Caco-2 (cell line): ENCODE measurements around the gene MYL6. TPM values are rescaled to one million over a fixed set of nuclear protein-coding genes. Genes with fewer than 3 reads are reported as not detected.
A peak's percentile ranks its signal among the peaks of the same experiment; 100 is the strongest.

Experiments
- BruUV-seq: library from RNA; stranded (reverse); fragments of 400-500 nt; replicated peaks from 2 replicates; lab custom pipeline; 2021; lab: Mats Ljungman, UMichigan
- CTCF ChIA-PET: fragments of 300-600 bp; sonication (Branson Sonifier 250); formaldehyde crosslinking; loops from one replicate; lab custom pipeline; 2022; ENCODE audit warnings: antibody characterized with exemption; lab: Charles Lee
- POLR2A ChIA-PET: fragments of 300-600 bp; sonication (Branson Sonifier 250); formaldehyde crosslinking; loops from one replicate; lab custom pipeline; 2022; ENCODE audit warnings: antibody characterized with exemption; lab: Charles Lee
- DNase-seq, 2 experiments: peaks; one replicate each; pipeline versions ENCODE4 v3.0.0 to v3.0.0-alpha.2; 2020 to 2022
- H3K27me3 ChIP-seq: replicated peaks from 2 replicates; pipeline ENCODE4 v1.6.0; 2011; ENCODE audit warnings: low read length; ENCODE audit not compliant: control insufficient read depth, insufficient read depth
- H3K36me3 ChIP-seq: 2 replicates; pipeline ENCODE4 v1.5.1; 2011; ENCODE audit warnings: low read length; ENCODE audit not compliant: control insufficient read depth, insufficient read depth
- H3K4me1 ChIP-seq: fragments of 250-450 bp; sonication (Bioruptor Pico); 2 replicates; pipeline ENCODE4 v1.5.1; 2020; ENCODE audit warnings: mild to moderate bottlenecking
- H3K4me3 ChIP-seq: 2 replicates; pipeline ENCODE4 v1.5.1; 2011; ENCODE audit warnings: low read depth, mild to moderate bottlenecking, control low read depth, low read length
- H3K9me3 ChIP-seq: fragments of 250-450 bp; sonication (Bioruptor Pico); 2 replicates; pipeline ENCODE4 v1.5.1; 2020; ENCODE audit warnings: mild to moderate bottlenecking, moderate library complexity
- H3K27ac Mint-ChIP-seq: one replicate; pipeline ENCODE4 v1.8.0; 2022; ENCODE audit warnings: mixed read lengths; ENCODE audit not compliant: unreplicated experiment
- H3K27me3 Mint-ChIP-seq: one replicate; pipeline ENCODE4 v1.8.0; 2022; ENCODE audit warnings: mixed read lengths; ENCODE audit not compliant: insufficient read depth, unreplicated experiment
- H3K36me3 Mint-ChIP-seq: one replicate; pipeline ENCODE4 v1.8.0; 2022; ENCODE audit warnings: mild to moderate bottlenecking, mixed read lengths; ENCODE audit not compliant: insufficient read depth, unreplicated experiment
- H3K4me1 Mint-ChIP-seq: one replicate; pipeline ENCODE4 v1.8.0; 2022; ENCODE audit warnings: low read depth, mixed read lengths; ENCODE audit not compliant: unreplicated experiment
- H3K4me3 Mint-ChIP-seq: one replicate; pipeline ENCODE4 v1.8.0; 2022; ENCODE audit warnings: mild to moderate bottlenecking, moderate library complexity, mixed read lengths; ENCODE audit not compliant: unreplicated experiment
- H3K9me3 Mint-ChIP-seq: one replicate; pipeline ENCODE4 v1.8.0; 2022; ENCODE audit warnings: mixed read lengths; ENCODE audit not compliant: unreplicated experiment
- intact Hi-C: fragments of 100-400 bp; cut with micrococcal nuclease; formaldehyde crosslinking; loops from one replicate; pipeline ENCODE4 v1.10.0; 2022; ENCODE audit not compliant: unreplicated experiment
- total RNA-seq: library from RNA; stranded (reverse); gene quantifications from 2 replicates; pipeline ENCODE4 v1.2.3, GENCODE V29; 2022
- TF ChIP-seq, protein P1 (sequence below), 2 experiments: fragments of 200-600 bp in 1 of 2; IDR thresholded peaks; 1 replicate in 1 of 2; 2 replicates in 1 of 2; pipeline versions ENCODE4 v1.5.1 to v1.8.0; 2011 to 2022; ENCODE audit warnings: antibody characterized with exemption in 1 of 2, control low read depth in 1 of 2, inconsistent platforms in 1 of 2, low read depth in 1 of 2, low read length in 1 of 2, mild to moderate bottlenecking in 1 of 2, moderate library complexity in 1 of 2; ENCODE audit not compliant: insufficient read depth in 1 of 2, severe bottlenecking in 1 of 2, unreplicated experiment in 1 of 2

Gene MYL6
- total RNA-seq, 1 experiment from 2014 or later, result 960 TPM

GRCh38 chr12:56127485-56127887 lies 30.7 kb upstream of the MYL6 start:
- BruUV-seq, result TSS peak; percentile 98
- peaks cover 29% of the 10 kb centered on the region for H3K4me1 ChIP-seq

DNA sequence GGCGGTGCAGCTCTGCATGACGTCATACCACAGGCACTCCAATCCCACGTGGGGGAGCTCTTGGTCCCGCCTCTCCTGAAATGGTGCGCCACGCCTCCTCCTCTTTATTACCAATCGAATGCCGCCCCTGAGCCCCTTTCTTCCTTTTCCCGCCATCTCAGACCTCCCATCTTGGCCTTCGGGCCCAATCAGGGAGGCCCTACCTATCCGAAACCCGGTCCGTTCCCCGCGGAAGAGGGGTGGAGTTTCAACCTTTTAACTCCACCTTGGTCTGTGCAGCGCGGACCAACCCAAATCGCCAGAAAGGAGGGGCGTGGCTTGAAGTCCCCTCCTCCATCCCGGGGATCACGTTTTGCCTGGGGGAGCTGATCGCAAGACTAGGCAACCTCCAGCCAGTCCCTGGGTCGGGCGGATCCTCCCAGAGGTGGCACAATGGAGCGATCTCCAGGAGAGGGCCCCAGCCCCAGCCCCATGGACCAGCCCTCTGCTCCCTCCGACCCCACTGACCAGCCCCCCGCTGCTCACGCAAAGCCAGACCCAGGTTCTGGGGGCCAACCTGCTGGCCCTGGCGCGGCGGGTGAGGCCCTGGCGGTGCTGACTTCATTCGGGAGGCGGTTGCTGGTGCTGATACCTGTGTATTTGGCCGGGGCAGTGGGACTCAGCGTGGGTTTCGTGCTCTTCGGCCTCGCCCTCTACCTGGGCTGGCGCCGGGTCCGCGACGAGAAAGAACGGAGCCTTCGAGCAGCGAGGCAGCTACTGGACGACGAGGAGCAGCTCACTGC lies 30.1 kb upstream of the MYL6 start, which contains the start of gene ESYT1:
TSS of gene ESYT1 (plus strand) at position 380 of the 782 bp plus-strand sequence. CDS start at position 433, 53 bp downstream.
- Mint-ChIP-seq H3K9me3 (no peaks in the 10 kb centered on the region), H3K4me1 (peaks cover 35% of the 10 kb centered on the region), H3K27me3 (no peaks in the 10 kb centered on the region), H3K36me3 (peaks cover 57% of the 10 kb centered on the region), H3K27ac (peak within 1 kb of the TSS; percentile 91), H3K4me3 (peak within 1 kb of the TSS; percentile 89)
- peaks cover 6% of the 10 kb centered on the region for H3K36me3 ChIP-seq
- ChIA-PET CTCF (interaction anchor here (0.5 to 2.8 kb wide), 23 partner anchors 8 to 509 kb away, joined by 3 to 66 read pairs (median 4); partner anchors contain the start of genes MYL6, MYL6B, PA2G4 and RAB5B), POLR2A (interaction anchor here (0.5 to 2.0 kb wide), 17 partner anchors 10 to 151 kb away, joined by 3 to 27 read pairs (median 7); partner anchors contain the start of genes ANKRD52, MYL6, MYL6B and PA2G4)
- BruUV-seq, result TSS peak; percentile 57
- peak; percentile 99 for DNase-seq
- intact Hi-C loops, result loop anchor here (1.0 to 2.0 kb wide), 6 partner anchors 9 to 139 kb away; partner anchors contain the start of genes ANKRD52, COQ10A, MYL6B and SMARCC2
- peak within 1 kb of the TSS; percentile 75 for H3K4me3 ChIP-seq
- TF ChIP-seq, protein P1, sequence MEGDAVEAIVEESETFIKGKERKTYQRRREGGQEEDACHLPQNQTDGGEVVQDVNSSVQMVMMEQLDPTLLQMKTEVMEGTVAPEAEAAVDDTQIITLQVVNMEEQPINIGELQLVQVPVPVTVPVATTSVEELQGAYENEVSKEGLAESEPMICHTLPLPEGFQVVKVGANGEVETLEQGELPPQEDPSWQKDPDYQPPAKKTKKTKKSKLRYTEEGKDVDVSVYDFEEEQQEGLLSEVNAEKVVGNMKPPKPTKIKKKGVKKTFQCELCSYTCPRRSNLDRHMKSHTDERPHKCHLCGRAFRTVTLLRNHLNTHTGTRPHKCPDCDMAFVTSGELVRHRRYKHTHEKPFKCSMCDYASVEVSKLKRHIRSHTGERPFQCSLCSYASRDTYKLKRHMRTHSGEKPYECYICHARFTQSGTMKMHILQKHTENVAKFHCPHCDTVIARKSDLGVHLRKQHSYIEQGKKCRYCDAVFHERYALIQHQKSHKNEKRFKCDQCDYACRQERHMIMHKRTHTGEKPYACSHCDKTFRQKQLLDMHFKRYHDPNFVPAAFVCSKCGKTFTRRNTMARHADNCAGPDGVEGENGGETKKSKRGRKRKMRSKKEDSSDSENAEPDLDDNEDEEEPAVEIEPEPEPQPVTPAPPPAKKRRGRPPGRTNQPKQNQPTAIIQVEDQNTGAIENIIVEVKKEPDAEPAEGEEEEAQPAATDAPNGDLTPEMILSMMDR (IDR thresholded peaks at IDR 0.05; ENCODE audit: insufficient read depth in 1 of 2, low read depth in 1 of 2, low read length in 1 of 2, severe bottlenecking in 1 of 2, unreplicated experiment in 1 of 2), result no peak
- H3K9me3 ChIP-seq, result no peaks in the 10 kb centered on the region
- H3K27me3 ChIP-seq, result no peaks in the 10 kb centered on the region
- H3K4me1 ChIP-seq, result peaks cover 29% of the 10 kb centered on the region

More at GRCh38 chr12:56127485-56127887, 30.7 kb upstream of the MYL6 start:
- Mint-ChIP-seq H3K4me3 (peak overlapping the region; percentile 89), H3K9me3 (no peaks in the 10 kb centered on the region), H3K27ac (peak overlapping the region; percentile 91), H3K36me3 (peaks cover 55% of the 10 kb centered on the region), H3K27me3 (no peaks in the 10 kb centered on the region), H3K4me1 (peaks cover 35% of the 10 kb centered on the region)
- ChIA-PET POLR2A (interaction anchor here (0.6 to 2.0 kb wide), 15 partner anchors 9 to 152 kb away, joined by 3 to 27 read pairs (median 8); partner anchors contain the start of genes ANKRD52, MYL6, MYL6B and PA2G4), CTCF (interaction anchor here (0.5 to 2.8 kb wide), 20 partner anchors 8 to 509 kb away, joined by 3 to 66 read pairs (median 4); partner anchors contain the start of genes MYL6, MYL6B, PA2G4 and RAB5B)
- Histone ChIP-seq H3K27me3 (no peaks in the 10 kb centered on the region), H3K9me3 (no peaks in the 10 kb centered on the region), H3K4me3 (peak overlapping the region; percentile 40), H3K36me3 (peaks cover 4% of the 10 kb centered on the region)
- DNase-seq, result no peak
- TF ChIP-seq, protein P1 (IDR thresholded peaks at IDR 0.05; ENCODE audit: insufficient read depth in 1 of 2, low read depth in 1 of 2, low read length in 1 of 2, severe bottlenecking in 1 of 2, unreplicated experiment in 1 of 2), result no peak
- intact Hi-C loops, result loop anchor here (2.0 kb wide), 3 partner anchors 61 to 139 kb away; partner anchors contain the start of genes ANKRD52, COQ10A and SMARCC2
